Measurements from ENCODE around the gene MED31.

- no peak for TF ChIP-seq CTCF (conservative IDR thresholded peaks at IDR 0.05; ENCODE audit: low read depth, low read length)
- no peak for TF ChIP-seq EZH2phosphoT487 (IDR thresholded peaks at IDR 0.05; ENCODE audit: borderline replicate concordance, low read length)
- TF ChIP-seq EZH2 (IDR thresholded peaks at IDR 0.05; ENCODE audit: low read length, unreplicated experiment) = no peak
Measured at GRCh38 chr17:6611231-6611630, 40.2 kb downstream of the MED31 start.

Measured in PC-3 (cell line).